A549 (cell line): ENCODE data around the gene HAUS3.

Experiments
- CHD4 ChIP-seq: fragments of 200-600 bp; sonication (generic); IDR thresholded peaks from 2 replicates; pipeline ENCODE4 v1.6.1; 2016; ENCODE audit warnings: antibody characterized with exemption, mild to moderate bottlenecking, borderline replicate concordance
- CTCF ChIP-seq: fragments of >200 bp; sonication (Bioruptor Twin); formaldehyde crosslinking; IDR thresholded peaks from 3 replicates; pipeline ENCODE4 v1.5.1; 2016

GRCh38 chr4:2267320-2267811, 25.4 kb upstream of the HAUS3 start:
- TF ChIP-seq CTCF (no peak), CHD4 (no peak)
